ENCODE results near the gene CIB4.
"Not testable (repeated sequence)": the region's sequence is repeated elsewhere in the genome, so short reads cannot be mapped to it uniquely, and the experiment has no call there.

Gene CIB4

GRCh38 chr2:26658691-26659346 lies 17.7 kb upstream of the CIB4 start:
- H3K36me3 Mint-ChIP-seq (ENCODE audit: insufficient read depth): no peaks in the 10 kb centered on the region
- H3K4me1 Mint-ChIP-seq: no peaks in the 10 kb centered on the region
- no peak overlapping the region for H3K27ac Mint-ChIP-seq (ENCODE audit: low read depth)
- H3K4me3 Mint-ChIP-seq: no peak overlapping the region
- H3K9me3 Mint-ChIP-seq: peaks cover 12% of the 10 kb centered on the region
- peaks cover 32% of the 10 kb centered on the region for H3K27me3 Mint-ChIP-seq
- ATAC-seq (replicated peaks; ENCODE audit: extremely low read depth, poor library complexity, severe bottlenecking) (no peak), DNase-seq (ENCODE audit: low spot score in 2 of 2) (no peak)

GRCh38 chr2:26657265-26657664 lies 16.1 kb upstream of the CIB4 start:
- no peak overlapping the region for H3K27ac Mint-ChIP-seq (ENCODE audit: low read depth)
- H3K27me3 Mint-ChIP-seq: peaks cover 38% of the 10 kb centered on the region
- H3K9me3 Mint-ChIP-seq: peaks cover 12% of the 10 kb centered on the region
- DNase-seq (ENCODE audit: low spot score in 2 of 2) (no peak), ATAC-seq (replicated peaks; ENCODE audit: extremely low read depth, poor library complexity, severe bottlenecking) (no peak)
- H3K4me1 Mint-ChIP-seq: no peaks in the 10 kb centered on the region
- H3K4me3 Mint-ChIP-seq: no peak overlapping the region
- H3K36me3 Mint-ChIP-seq (ENCODE audit: insufficient read depth): no peaks in the 10 kb centered on the region

- DNase-seq (ENCODE audit: low spot score in 2 of 2): no peak
- peaks cover 54% of the 10 kb centered on the region for H3K27me3 Mint-ChIP-seq
- H3K4me1 Mint-ChIP-seq: no peaks in the 10 kb centered on the region
- H3K27ac Mint-ChIP-seq (ENCODE audit: low read depth): no peak overlapping the region
- peaks cover 6% of the 10 kb centered on the region for H3K9me3 Mint-ChIP-seq
- H3K4me3 Mint-ChIP-seq: no peak overlapping the region
- no peaks in the 10 kb centered on the region for H3K36me3 Mint-ChIP-seq (ENCODE audit: insufficient read depth)
- ATAC-seq (replicated peaks; ENCODE audit: extremely low read depth, poor library complexity, severe bottlenecking): no peak
These were observed 14.5 kb upstream of the CIB4 start for GRCh38 chr2:26655611-26656195.

GRCh38 chr2:26655120-26655519 lies 14.0 kb upstream of the CIB4 start:
- not testable (repeated sequence) for ATAC-seq (replicated peaks; ENCODE audit: extremely low read depth, poor library complexity, severe bottlenecking); H3K36me3 Mint-ChIP-seq (ENCODE audit: insufficient read depth); DNase-seq (ENCODE audit: low spot score in 2 of 2); H3K4me3 Mint-ChIP-seq; H3K4me1 Mint-ChIP-seq; H3K9me3 Mint-ChIP-seq; H3K27ac Mint-ChIP-seq (ENCODE audit: low read depth)
- H3K27me3 Mint-ChIP-seq: peaks cover 60% of the 10 kb centered on the region

GRCh38 chr2:26654061-26654340 lies 12.8 kb upstream of the CIB4 start:
- no peaks in the 10 kb centered on the region for H3K4me1 Mint-ChIP-seq
- DNase-seq (ENCODE audit: low spot score in 2 of 2) (no peak), ATAC-seq (replicated peaks; ENCODE audit: extremely low read depth, poor library complexity, severe bottlenecking) (no peak)
- H3K27ac Mint-ChIP-seq (ENCODE audit: low read depth): no peak overlapping the region
- H3K9me3 Mint-ChIP-seq: peaks cover 4% of the 10 kb centered on the region
- H3K4me3 Mint-ChIP-seq: no peak overlapping the region
- peaks cover 61% of the 10 kb centered on the region for H3K27me3 Mint-ChIP-seq
- no peaks in the 10 kb centered on the region for H3K36me3 Mint-ChIP-seq (ENCODE audit: insufficient read depth)

GRCh38 chr2:26653207-26654060 lies 12.3 kb upstream of the CIB4 start:
- DNase-seq (ENCODE audit: low spot score in 2 of 2): no peak
- Mint-ChIP-seq H3K27me3 (peaks cover 56% of the 10 kb centered on the region), H3K4me1 (no peaks in the 10 kb centered on the region), H3K36me3 (ENCODE audit: insufficient read depth) (no peaks in the 10 kb centered on the region), H3K9me3 (no peaks in the 10 kb centered on the region), H3K27ac (ENCODE audit: low read depth) (no peak overlapping the region), H3K4me3 (no peak overlapping the region)
- ATAC-seq (replicated peaks; ENCODE audit: extremely low read depth, poor library complexity, severe bottlenecking): no peak

- Mint-ChIP-seq H3K27ac (ENCODE audit: low read depth) (no peak overlapping the region), H3K9me3 (no peaks in the 10 kb centered on the region), H3K4me3 (no peak overlapping the region), H3K4me1 (no peaks in the 10 kb centered on the region), H3K36me3 (ENCODE audit: insufficient read depth) (no peaks in the 10 kb centered on the region), H3K27me3 (peaks cover 60% of the 10 kb centered on the region)
- no peak for ATAC-seq (replicated peaks; ENCODE audit: extremely low read depth, poor library complexity, severe bottlenecking)
- DNase-seq (ENCODE audit: low spot score in 2 of 2): no peak
These were observed 11.3 kb upstream of the CIB4 start for GRCh38 chr2:26652361-26653041.

- H3K4me1 Mint-ChIP-seq: no peaks in the 10 kb centered on the region
- peaks cover 67% of the 10 kb centered on the region for H3K27me3 Mint-ChIP-seq
- no peaks in the 10 kb centered on the region for H3K36me3 Mint-ChIP-seq (ENCODE audit: insufficient read depth)
- DNase-seq (ENCODE audit: low spot score in 2 of 2): no peak
- no peak overlapping the region for H3K4me3 Mint-ChIP-seq
- ATAC-seq (replicated peaks; ENCODE audit: extremely low read depth, poor library complexity, severe bottlenecking): no peak
- no peak overlapping the region for H3K27ac Mint-ChIP-seq (ENCODE audit: low read depth)
- H3K9me3 Mint-ChIP-seq: no peaks in the 10 kb centered on the region
These were observed 10.6 kb upstream of the CIB4 start for GRCh38 chr2:26651799-26652198.

GRCh38 chr2:26651470-26651771 lies 10.3 kb upstream of the CIB4 start:
- Mint-ChIP-seq H3K9me3 (no peaks in the 10 kb centered on the region), H3K27me3 (peaks cover 70% of the 10 kb centered on the region), H3K4me1 (no peaks in the 10 kb centered on the region), H3K4me3 (no peak overlapping the region), H3K27ac (ENCODE audit: low read depth) (no peak overlapping the region), H3K36me3 (ENCODE audit: insufficient read depth) (no peaks in the 10 kb centered on the region)
- ATAC-seq (replicated peaks; ENCODE audit: extremely low read depth, poor library complexity, severe bottlenecking) (no peak), DNase-seq (ENCODE audit: low spot score in 2 of 2) (no peak)

GRCh38 chr2:26650713-26651469 lies 9.7 kb upstream of the CIB4 start:
- Mint-ChIP-seq H3K4me1 (no peaks in the 10 kb centered on the region), H3K27ac (ENCODE audit: low read depth) (no peak overlapping the region), H3K9me3 (no peaks in the 10 kb centered on the region), H3K36me3 (ENCODE audit: insufficient read depth) (no peaks in the 10 kb centered on the region), H3K4me3 (no peak overlapping the region), H3K27me3 (peaks cover 76% of the 10 kb centered on the region)
- DNase-seq (ENCODE audit: low spot score in 2 of 2) (no peak), ATAC-seq (replicated peaks; ENCODE audit: extremely low read depth, poor library complexity, severe bottlenecking) (no peak)

GRCh38 chr2:26649992-26650712 lies 9.0 kb upstream of the CIB4 start:
- no peak for ATAC-seq (replicated peaks; ENCODE audit: extremely low read depth, poor library complexity, severe bottlenecking)
- DNase-seq (ENCODE audit: low spot score in 2 of 2): no peak
- no peak overlapping the region for H3K27ac Mint-ChIP-seq (ENCODE audit: low read depth)
- H3K4me3 Mint-ChIP-seq: no peak overlapping the region
- no peaks in the 10 kb centered on the region for H3K4me1 Mint-ChIP-seq
- peaks cover 83% of the 10 kb centered on the region for H3K27me3 Mint-ChIP-seq
- no peaks in the 10 kb centered on the region for H3K9me3 Mint-ChIP-seq
- H3K36me3 Mint-ChIP-seq (ENCODE audit: insufficient read depth): no peaks in the 10 kb centered on the region

- Mint-ChIP-seq H3K4me3 (no peak overlapping the region), H3K27ac (ENCODE audit: low read depth) (no peak overlapping the region), H3K9me3 (no peaks in the 10 kb centered on the region), H3K36me3 (ENCODE audit: insufficient read depth) (no peaks in the 10 kb centered on the region), H3K27me3 (peaks cover 88% of the 10 kb centered on the region), H3K4me1 (no peaks in the 10 kb centered on the region)
- ATAC-seq (replicated peaks; ENCODE audit: extremely low read depth, poor library complexity, severe bottlenecking): no peak
- no peak for DNase-seq (ENCODE audit: low spot score in 2 of 2)
These were observed 8.2 kb upstream of the CIB4 start for GRCh38 chr2:26649322-26649721.
